Measurements from ENCODE around the gene GABRB3.

The GABRB3 gene

DNA sequence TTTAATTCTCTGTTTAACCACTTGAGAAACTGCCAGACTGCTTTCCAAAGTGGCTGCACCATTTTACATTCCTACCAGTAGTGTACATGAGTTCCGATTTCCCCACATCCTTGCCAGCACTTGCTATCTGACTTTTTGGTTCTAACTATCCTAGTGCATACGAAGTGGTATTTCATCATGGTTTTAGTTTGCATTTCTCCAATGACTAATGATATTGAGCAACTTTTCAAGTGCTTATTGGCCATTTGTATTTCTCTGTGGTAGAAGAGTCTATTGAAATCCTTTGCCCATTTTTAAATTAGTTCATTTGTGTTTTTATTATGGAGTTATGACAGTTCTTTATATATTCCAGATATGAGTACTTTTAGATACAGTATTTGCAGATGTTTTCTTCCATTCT, 247.8 kb downstream of the GABRB3 start:
- no peak for DNase-seq

DNA sequence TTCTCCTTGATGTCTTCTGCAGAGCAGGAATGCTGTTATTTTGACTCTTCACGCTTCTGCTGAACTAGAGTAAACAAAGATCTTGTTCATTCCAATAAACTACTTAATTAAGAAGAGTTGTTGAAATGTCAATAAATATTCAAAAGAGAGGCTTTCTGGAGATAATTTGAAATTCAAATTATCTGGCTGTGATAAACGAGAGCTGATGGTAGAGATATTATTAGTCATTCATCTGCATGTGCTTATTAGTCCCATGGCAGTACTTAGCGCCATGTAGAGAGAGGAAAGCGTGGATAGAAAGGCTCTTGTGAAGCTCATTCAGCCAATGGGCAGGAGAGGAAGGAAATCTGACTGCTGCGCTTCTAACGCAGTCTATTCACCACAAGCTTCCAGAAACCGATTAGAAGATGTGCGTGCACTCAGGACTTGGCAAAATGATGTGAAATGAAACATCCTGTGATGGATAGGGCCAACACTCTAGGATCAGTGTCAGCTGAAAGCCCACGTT, 251.1 kb downstream of the GABRB3 start:
- DNase-seq: no peak

- DNase-seq: no peak
Observed at GRCh38 chr15:26521130-26521529, 251.7 kb downstream of the GABRB3 start.

DNA sequence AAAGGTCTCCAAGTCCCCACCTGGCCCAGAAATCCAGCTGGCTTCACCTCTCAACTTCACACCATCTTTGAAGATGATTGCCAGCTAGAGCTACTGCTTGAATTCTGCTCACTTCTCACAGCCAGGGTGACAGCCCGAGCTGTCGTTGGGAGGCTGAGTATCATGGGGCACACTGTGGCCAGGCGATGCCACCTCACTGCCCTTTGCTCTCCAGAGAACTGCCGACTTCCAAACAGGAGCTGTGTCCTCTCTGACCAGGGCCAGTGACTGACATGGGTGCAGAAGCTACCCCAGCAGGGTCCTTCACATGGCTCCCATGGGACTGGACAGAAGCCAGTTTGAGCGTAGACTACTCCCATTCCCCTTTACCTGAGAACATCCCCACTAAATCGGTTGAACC, 254.0 kb downstream of the GABRB3 start:
- no peak for DNase-seq

DNA sequence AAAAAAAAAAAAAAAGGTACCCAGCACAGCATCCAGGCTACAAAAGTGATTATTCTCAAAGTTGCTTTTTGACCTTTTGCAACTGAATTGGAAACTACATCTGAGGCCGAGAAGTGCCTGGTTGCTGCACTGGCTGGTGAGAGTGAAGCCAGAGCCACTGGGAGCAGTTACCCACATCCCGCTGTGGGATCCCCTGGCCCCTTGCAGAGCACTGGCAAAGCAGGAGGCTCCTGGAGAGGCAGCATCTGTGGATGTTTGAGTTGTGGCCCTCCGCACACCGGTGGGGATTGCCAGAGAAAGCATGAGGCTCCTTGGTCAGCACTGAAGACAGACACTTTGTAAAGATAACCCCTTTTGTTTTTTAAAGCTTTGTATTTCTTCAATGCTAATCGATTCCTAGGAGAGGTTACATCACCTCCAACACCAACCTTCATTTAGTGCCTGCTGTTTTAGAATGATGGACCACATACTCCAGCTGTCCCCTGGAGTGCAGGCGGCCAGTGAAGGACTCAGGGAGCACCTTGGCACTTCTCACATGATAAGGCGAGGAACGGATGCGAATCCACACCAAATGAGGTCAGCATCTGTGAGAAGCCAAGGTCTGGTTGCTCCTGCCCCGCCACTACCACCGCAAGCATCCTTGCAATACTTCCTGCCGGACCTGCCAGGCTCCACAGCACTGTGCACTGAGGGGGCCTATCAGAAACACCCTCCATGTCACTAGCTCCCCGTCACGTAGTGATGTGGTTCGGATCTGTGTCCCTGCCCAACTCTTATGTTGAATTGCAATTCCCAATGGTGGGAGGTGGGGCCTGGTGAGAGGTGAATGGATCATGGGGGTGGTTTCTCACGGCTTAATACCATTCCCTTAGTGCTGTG, 256.5 kb downstream of the GABRB3 start:
- DNase-seq: no peak

DNA sequence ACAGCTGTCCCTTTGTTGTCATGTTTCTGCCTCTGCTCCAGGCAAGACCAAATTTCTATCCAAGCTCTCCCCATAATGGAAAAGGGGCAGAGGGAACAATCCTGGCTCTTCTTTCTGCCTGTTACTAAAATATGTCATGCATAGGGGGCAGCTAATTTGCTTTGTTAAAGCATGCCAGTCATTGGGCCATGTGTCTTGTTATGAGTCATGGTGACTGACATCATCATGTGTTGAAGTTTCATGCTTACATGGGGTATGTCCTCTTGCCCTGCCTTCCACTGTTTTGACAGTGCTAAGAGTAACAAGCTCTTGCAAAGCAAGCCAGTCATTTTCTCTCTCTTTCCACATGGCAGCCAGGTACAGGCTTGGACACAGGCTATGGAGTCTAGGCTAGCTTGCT, 268.9 kb downstream of the GABRB3 start:
- DNase-seq: no peak

Data from activated CD4-positive, alpha-beta T cell treated with anti-CD3 and anti-CD28 coated beads, Interleukin-2, amount 50 U/mL, for 16 hours (primary cell).